HFF-Myc (cell line): Measurements from ENCODE around the gene TOP2B.

Source experiments
- DNase-seq: peaks from one replicate; pipeline ENCODE4 v3.0.0-alpha.2; 2011; ENCODE audit warnings: low read depth; ENCODE audit errors: extremely low read depth
- H3K4me3 ChIP-seq: replicated peaks from 2 replicates; pipeline ENCODE4 v1.5.1; 2011; ENCODE audit warnings: low read depth, mild to moderate bottlenecking, control low read depth, low read length
- TF ChIP-seq, protein P1 (sequence below): IDR thresholded peaks from 2 replicates; pipeline ENCODE4 v1.5.1; 2012; ENCODE audit warnings: mild to moderate bottlenecking, low read depth, low read length, control low read depth; ENCODE audit errors: missing control alignments

Gene TOP2B

DNA sequence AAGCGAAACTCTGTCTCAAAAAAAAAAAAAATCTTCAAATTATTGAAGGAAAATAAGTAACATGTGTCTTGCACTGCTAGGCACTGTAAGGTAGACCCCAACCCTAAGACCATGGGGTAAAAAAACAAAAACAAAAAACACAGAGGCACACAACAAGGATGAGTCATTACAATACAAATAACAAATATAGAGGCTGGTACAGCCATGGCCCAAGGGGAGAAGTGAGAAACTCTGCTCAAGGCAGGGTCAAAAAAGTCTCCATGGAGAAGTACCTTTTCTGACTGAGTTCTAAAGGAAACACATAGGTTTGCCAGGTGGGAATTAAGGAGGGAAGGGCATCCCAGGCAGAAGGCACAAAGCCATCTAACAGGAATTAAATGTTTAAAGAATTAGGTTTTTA is 54.5 kb downstream of the TOP2B start:
- TF ChIP-seq, protein P1, sequence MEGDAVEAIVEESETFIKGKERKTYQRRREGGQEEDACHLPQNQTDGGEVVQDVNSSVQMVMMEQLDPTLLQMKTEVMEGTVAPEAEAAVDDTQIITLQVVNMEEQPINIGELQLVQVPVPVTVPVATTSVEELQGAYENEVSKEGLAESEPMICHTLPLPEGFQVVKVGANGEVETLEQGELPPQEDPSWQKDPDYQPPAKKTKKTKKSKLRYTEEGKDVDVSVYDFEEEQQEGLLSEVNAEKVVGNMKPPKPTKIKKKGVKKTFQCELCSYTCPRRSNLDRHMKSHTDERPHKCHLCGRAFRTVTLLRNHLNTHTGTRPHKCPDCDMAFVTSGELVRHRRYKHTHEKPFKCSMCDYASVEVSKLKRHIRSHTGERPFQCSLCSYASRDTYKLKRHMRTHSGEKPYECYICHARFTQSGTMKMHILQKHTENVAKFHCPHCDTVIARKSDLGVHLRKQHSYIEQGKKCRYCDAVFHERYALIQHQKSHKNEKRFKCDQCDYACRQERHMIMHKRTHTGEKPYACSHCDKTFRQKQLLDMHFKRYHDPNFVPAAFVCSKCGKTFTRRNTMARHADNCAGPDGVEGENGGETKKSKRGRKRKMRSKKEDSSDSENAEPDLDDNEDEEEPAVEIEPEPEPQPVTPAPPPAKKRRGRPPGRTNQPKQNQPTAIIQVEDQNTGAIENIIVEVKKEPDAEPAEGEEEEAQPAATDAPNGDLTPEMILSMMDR, result no peak
- no peak overlapping the region for H3K4me3 ChIP-seq
- DNase-seq, result no peak

DNA sequence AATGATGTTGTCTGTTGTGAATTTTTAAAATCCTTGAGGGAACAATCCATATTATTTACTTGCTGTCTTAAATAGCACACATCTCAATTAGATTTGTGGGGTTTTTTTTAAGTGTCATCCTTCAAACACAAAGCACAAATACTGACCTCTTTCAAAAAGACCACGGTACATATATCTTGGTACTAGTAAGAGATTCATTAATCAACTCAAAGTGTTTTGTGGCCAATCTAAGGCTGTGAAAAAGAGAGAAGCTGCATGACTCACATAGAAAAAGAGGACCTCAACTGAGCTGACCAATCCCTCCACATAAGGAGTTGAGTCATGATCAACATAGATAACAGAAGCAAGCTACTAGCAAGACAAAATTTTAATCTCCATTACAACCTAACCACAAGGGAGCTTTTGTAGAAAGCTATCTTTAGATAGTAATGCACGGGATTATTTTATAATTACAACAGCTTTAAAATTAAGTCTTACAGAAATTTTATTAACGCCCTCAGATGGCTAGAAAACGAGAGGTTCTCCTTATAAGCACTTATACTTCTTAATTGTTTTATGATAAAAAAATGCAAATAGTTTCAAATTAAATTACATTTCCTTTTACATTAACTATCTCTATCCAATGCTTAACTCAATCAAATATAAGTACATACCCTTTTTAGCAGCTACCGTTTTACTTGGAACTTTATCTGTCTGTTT is 60.5 kb downstream of the TOP2B start:
- no peak for DNase-seq
- H3K4me3 ChIP-seq, result no peak overlapping the region
- TF ChIP-seq, protein P1, result no peak

DNA sequence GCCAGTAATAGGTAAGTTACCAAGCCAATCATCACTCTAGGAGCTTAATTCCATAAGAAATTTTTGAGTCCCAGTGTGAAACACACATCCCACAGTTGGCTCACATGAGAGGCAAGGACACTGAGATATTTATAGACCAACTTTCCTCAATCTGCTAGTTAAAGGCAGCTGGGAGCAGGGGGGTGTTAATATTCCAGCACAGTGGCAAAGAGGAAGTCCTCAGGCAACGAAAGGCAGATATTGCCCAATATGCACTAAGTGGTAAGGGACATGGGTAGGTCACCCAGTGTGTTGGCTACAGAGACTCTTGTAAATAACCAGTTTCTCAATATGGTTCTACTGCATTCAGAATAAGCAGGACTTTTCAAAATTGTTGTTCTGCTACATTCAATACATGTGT is 61.0 kb downstream of the TOP2B start:
- TF ChIP-seq, protein P1, result no peak
- no peak for DNase-seq
- no peak overlapping the region for H3K4me3 ChIP-seq

DNA sequence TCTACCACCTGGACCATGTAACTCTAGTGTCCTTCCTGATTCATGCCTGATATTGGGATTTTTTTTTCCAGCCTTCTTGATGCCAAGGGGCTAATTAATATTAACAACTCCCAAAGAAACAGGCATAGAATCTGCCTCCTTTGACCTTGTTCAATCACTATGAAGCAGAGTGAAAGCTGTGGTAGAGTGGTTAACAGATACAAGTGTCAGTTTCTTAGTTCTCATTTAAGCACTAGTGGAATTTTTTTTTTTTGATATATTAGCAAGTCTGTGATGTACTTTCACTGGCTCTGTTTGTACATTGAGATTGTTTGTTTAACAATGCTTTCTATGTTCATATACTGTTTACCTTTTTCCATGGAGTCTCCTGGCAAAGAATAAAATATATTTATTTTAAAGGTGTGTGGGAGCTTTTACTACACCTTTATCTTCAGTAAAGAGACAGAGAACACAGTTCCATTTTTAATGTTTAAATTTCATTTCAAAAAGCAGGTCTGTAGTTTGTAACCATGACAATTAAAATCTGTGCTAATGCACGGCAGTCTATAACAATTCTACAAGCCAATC is 67.1 kb downstream of the TOP2B start:
- TF ChIP-seq, protein P1, result no peak
- DNase-seq, result no peak
- no peak overlapping the region for H3K4me3 ChIP-seq

DNA sequence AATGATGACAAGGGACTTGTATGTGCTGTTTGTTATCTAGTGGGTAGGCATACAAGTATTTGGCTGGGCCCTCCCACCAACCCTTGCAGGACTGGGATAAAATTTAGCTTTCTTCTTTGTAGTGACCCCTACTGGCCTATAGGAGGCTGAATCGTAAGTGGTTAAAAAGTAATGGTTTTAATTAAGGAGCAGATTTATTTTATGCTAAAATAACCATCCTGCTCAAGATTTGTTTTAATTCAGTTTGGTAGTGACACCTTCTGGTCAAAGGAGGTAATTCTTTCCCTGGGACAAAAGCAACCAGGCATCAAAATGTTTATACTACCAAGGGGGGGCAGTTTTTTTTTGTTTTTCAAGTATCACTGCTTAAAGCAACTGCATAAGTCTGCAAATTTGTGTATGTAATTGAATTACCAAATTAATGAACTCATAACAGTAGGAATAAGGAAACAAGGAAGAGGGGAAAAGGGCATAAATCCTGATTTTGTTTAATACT is 70.7 kb downstream of the TOP2B start:
- TF ChIP-seq, protein P1, result peak; percentile 66
- DNase-seq, result peak; percentile 78
- H3K4me3 ChIP-seq, result no peak overlapping the region

DNA sequence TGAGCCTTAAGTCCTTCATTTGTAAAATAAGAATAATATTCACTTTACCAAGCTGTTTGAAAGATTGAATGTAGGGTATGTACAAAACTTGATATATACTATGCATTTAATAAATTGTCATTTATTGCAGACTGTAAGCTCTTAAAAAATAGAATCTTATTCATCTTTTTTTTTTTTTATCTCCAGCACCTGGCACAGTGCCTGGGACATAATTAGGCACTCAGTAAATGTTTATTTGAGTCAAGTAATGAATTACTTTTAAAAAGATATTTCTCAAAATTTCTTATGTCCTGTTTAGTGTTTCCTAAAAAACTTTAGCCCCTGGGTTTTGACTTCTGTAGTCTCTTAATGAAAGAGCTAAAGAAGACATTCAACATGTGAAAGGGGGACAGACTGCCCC is 71.7 kb downstream of the TOP2B start:
- no peak for DNase-seq
- TF ChIP-seq, protein P1, result no peak
- no peak overlapping the region for H3K4me3 ChIP-seq
